Central memory CD8-positive, alpha-beta T cell (primary cell): ENCODE measurements around the gene GAS2L1.

Source experiments
- ATAC-seq: fragments of 150-1000 bp; cut with Tn5 transposase; replicated peaks from 2 replicates; pipeline ENCODE4 v1.10.0; 2022; ENCODE audit warnings: mild to moderate bottlenecking, moderate FRiP score, moderate number of reproducible peaks; ENCODE audit not compliant: poor library complexity, severe bottlenecking; ENCODE audit errors: extremely low read depth
- DNase-seq, 2 donors: peaks; one replicate each; pipeline ENCODE4 v3.0.0; 2021; ENCODE audit warnings: low spot score in 2 of 2
- H3K27ac Mint-ChIP-seq: one replicate; pipeline ENCODE4 v1.8.0; 2022; ENCODE audit warnings: low read depth, mild to moderate bottlenecking, moderate library complexity, mixed read lengths
- H3K27me3 Mint-ChIP-seq: one replicate; pipeline ENCODE4 v1.8.0; 2022; ENCODE audit warnings: mixed read lengths
- H3K36me3 Mint-ChIP-seq: one replicate; pipeline ENCODE4 v1.8.0; 2022; ENCODE audit warnings: mild to moderate bottlenecking, moderate library complexity, mixed read lengths; ENCODE audit not compliant: insufficient read depth
- H3K4me1 Mint-ChIP-seq: one replicate; pipeline ENCODE4 v1.8.0; 2022; ENCODE audit warnings: mixed read lengths
- H3K4me3 Mint-ChIP-seq: one replicate; pipeline ENCODE4 v1.8.0; 2022; ENCODE audit warnings: mild to moderate bottlenecking, moderate library complexity, mixed read lengths
- H3K9me3 Mint-ChIP-seq: one replicate; pipeline ENCODE4 v1.8.0; 2022; ENCODE audit warnings: mixed read lengths

Gene GAS2L1

GRCh38 chr22:29267858-29268510 lies 38.5 kb upstream of the GAS2L1 start, which contains the start of the genes EWSR1 and RHBDD3:
Gene EWSR1, plus strand, starts transcription at chr22:29268268. Its CDS starts 69 bp downstream, at chr22:29268337.
Gene RHBDD3, minus strand, starts transcription at chr22:29267981. Its CDS starts 2,355 bp downstream, at chr22:29265626.
- Mint-ChIP-seq H3K9me3 (no peaks in the 10 kb centered on the region), H3K4me3 (peak within 1 kb of the TSS; percentile 94), H3K4me1 (peaks cover 61% of the 10 kb centered on the region), H3K36me3 (peaks cover 39% of the 10 kb centered on the region), H3K27ac (peak within 1 kb of the TSS; percentile 99), H3K27me3 (no peaks in the 10 kb centered on the region)
- ATAC-seq (peak; percentile 93), DNase-seq (peak; percentile 96 to 98)

GRCh38 chr22:29268511-29269229 lies 37.8 kb upstream of the GAS2L1 start:
- Mint-ChIP-seq H3K27me3 (no peaks in the 10 kb centered on the region), H3K36me3 (peaks cover 43% of the 10 kb centered on the region), H3K9me3 (no peaks in the 10 kb centered on the region), H3K4me1 (peaks cover 68% of the 10 kb centered on the region), H3K27ac (peak overlapping the region; percentile 99), H3K4me3 (peak overlapping the region; percentile 94)
- ATAC-seq, result peak; percentile 8
- peak in 1 of 2 donors; percentile 23 for DNase-seq

GRCh38 chr22:29269230-29269604 lies 37.2 kb upstream of the GAS2L1 start:
- H3K9me3 Mint-ChIP-seq, result no peaks in the 10 kb centered on the region
- no peaks in the 10 kb centered on the region for H3K27me3 Mint-ChIP-seq
- DNase-seq, result no peak
- peaks cover 74% of the 10 kb centered on the region for H3K4me1 Mint-ChIP-seq
- H3K4me3 Mint-ChIP-seq, result peak overlapping the region; percentile 94
- peak overlapping the region; percentile 99 for H3K27ac Mint-ChIP-seq
- peaks cover 49% of the 10 kb centered on the region for H3K36me3 Mint-ChIP-seq
- no peak for ATAC-seq

GRCh38 chr22:29269731-29270474 lies 36.5 kb upstream of the GAS2L1 start:
- ATAC-seq, result no peak
- peaks cover 54% of the 10 kb centered on the region for H3K36me3 Mint-ChIP-seq
- H3K27me3 Mint-ChIP-seq, result no peaks in the 10 kb centered on the region
- peaks cover 80% of the 10 kb centered on the region for H3K4me1 Mint-ChIP-seq
- peak overlapping the region; percentile 94 for H3K4me3 Mint-ChIP-seq
- no peaks in the 10 kb centered on the region for H3K9me3 Mint-ChIP-seq
- no peak for DNase-seq
- peak overlapping the region; percentile 99 for H3K27ac Mint-ChIP-seq

- Mint-ChIP-seq H3K36me3 (peaks cover 62% of the 10 kb centered on the region), H3K4me3 (peak overlapping the region; percentile 94), H3K9me3 (no peaks in the 10 kb centered on the region), H3K27me3 (no peaks in the 10 kb centered on the region), H3K4me1 (peaks cover 88% of the 10 kb centered on the region), H3K27ac (peak overlapping the region; percentile 75)
- no peak for ATAC-seq
- DNase-seq, result no peak
These were observed 35.8 kb upstream of the GAS2L1 start for GRCh38 chr22:29270475-29271271.

- H3K36me3 Mint-ChIP-seq, result peaks cover 74% of the 10 kb centered on the region
- no peak for ATAC-seq
These were observed 33.8 kb upstream of the GAS2L1 start for GRCh38 chr22:29272624-29273023.

GRCh38 chr22:29275167-29275566 lies 31.3 kb upstream of the GAS2L1 start:
- Mint-ChIP-seq H3K36me3 (peaks cover 82% of the 10 kb centered on the region), H3K27me3 (no peaks in the 10 kb centered on the region), H3K4me1 (peaks cover 81% of the 10 kb centered on the region), H3K9me3 (no peaks in the 10 kb centered on the region), H3K27ac (no peak overlapping the region), H3K4me3 (no peak overlapping the region)
- ATAC-seq, result no peak
- no peak for DNase-seq

More at GRCh38 chr22:29272624-29273023, 33.8 kb upstream of the GAS2L1 start:
- Mint-ChIP-seq H3K4me1 (peaks cover 90% of the 10 kb centered on the region), H3K27ac (no peak overlapping the region), H3K9me3 (no peaks in the 10 kb centered on the region), H3K27me3 (no peaks in the 10 kb centered on the region), H3K4me3 (peak overlapping the region; percentile 94)
- DNase-seq, result no peak

GRCh38 chr22:29275819-29276565 lies 30.5 kb upstream of the GAS2L1 start:
- H3K4me3 Mint-ChIP-seq, result peak overlapping the region; percentile 10
- H3K36me3 Mint-ChIP-seq, result peaks cover 85% of the 10 kb centered on the region
- ATAC-seq (no peak), DNase-seq (no peak)
- peak overlapping the region; percentile 47 for H3K27ac Mint-ChIP-seq
- H3K4me1 Mint-ChIP-seq, result peaks cover 73% of the 10 kb centered on the region
- no peaks in the 10 kb centered on the region for H3K27me3 Mint-ChIP-seq
- H3K9me3 Mint-ChIP-seq, result no peaks in the 10 kb centered on the region

GRCh38 chr22:29277927-29278326 lies 28.5 kb upstream of the GAS2L1 start:
- DNase-seq (no peak), ATAC-seq (no peak)
- H3K36me3 Mint-ChIP-seq, result peaks cover 92% of the 10 kb centered on the region
- H3K9me3 Mint-ChIP-seq, result no peaks in the 10 kb centered on the region
- no peaks in the 10 kb centered on the region for H3K27me3 Mint-ChIP-seq
- peaks cover 55% of the 10 kb centered on the region for H3K4me1 Mint-ChIP-seq
- no peak overlapping the region for H3K4me3 Mint-ChIP-seq
- no peak overlapping the region for H3K27ac Mint-ChIP-seq

GRCh38 chr22:29284196-29284595 lies 22.3 kb upstream of the GAS2L1 start:
- Mint-ChIP-seq H3K9me3 (no peaks in the 10 kb centered on the region), H3K4me1 (peaks cover 16% of the 10 kb centered on the region), H3K36me3 (peaks cover 95% of the 10 kb centered on the region), H3K27me3 (no peaks in the 10 kb centered on the region), H3K27ac (no peak overlapping the region), H3K4me3 (no peak overlapping the region)
- ATAC-seq (no peak), DNase-seq (no peak)

- peaks cover 89% of the 10 kb centered on the region for H3K36me3 Mint-ChIP-seq
- DNase-seq, result no peak
These were observed 17.6 kb upstream of the GAS2L1 start for GRCh38 chr22:29288837-29289236.

More at GRCh38 chr22:29288837-29289236, 17.6 kb upstream of the GAS2L1 start:
- Mint-ChIP-seq H3K9me3 (no peaks in the 10 kb centered on the region), H3K27me3 (no peaks in the 10 kb centered on the region), H3K4me1 (peaks cover 29% of the 10 kb centered on the region), H3K4me3 (no peak overlapping the region), H3K27ac (no peak overlapping the region)
- ATAC-seq, result no peak
